Neural cell (in vitro differentiated cells): ENCODE data around the gene PTPN7. TPM values are rescaled to one million over a fixed set of nuclear protein-coding genes. Genes with fewer than 3 reads are reported as not detected.
A peak's percentile ranks its signal among the peaks of the same experiment; 100 is the strongest.

Source experiments
- H2AFZ ChIP-seq: fragments of 200-600, 300-800 bp; sonication (generic), shearing (Covaris generic); 2 replicates; pipeline ENCODE4 v1.6.0; 2014; ENCODE audit warnings: low read depth, mild to moderate bottlenecking, antibody characterized with exemption, low read length, moderate library complexity
- H3F3A ChIP-seq: fragments of 200-600 bp; shearing (Covaris generic); 2 replicates; pipeline ENCODE4 v1.6.1; 2016; ENCODE audit warnings: mild to moderate bottlenecking, moderate library complexity, mixed read lengths, antibody characterized with exemption, low read length; ENCODE audit not compliant: insufficient read depth, poor library complexity, severe bottlenecking
- H3K27ac ChIP-seq: fragments of 200-600, 300-800 bp; sonication (generic), shearing (Covaris generic); 2 replicates; pipeline ENCODE4 v1.5.1; 2014; ENCODE audit warnings: mild to moderate bottlenecking, low read length, moderate library complexity
- H3K27me3 ChIP-seq: fragments of 300-800, 200-600 bp; sonication (generic), shearing (Covaris generic); 2 replicates; pipeline ENCODE4 v1.6.0; 2014; ENCODE audit warnings: mild to moderate bottlenecking, low read depth, low read length, moderate library complexity; ENCODE audit not compliant: insufficient read depth
- H3K36me3 ChIP-seq: fragments of 300-800, 200-600 bp; sonication (generic), shearing (Covaris generic); 2 replicates; pipeline ENCODE4 v1.5.1; 2014; ENCODE audit warnings: mild to moderate bottlenecking, antibody characterized with exemption, low read length, moderate library complexity; ENCODE audit not compliant: insufficient read depth
- H3K4me2 ChIP-seq: fragments of 300-800, 200-600 bp; sonication (generic), shearing (Covaris generic); 2 replicates; pipeline ENCODE4 v1.6.0; 2014; ENCODE audit warnings: mild to moderate bottlenecking, low read length
- H3K4me3 ChIP-seq: fragments of 300-800, 200-600 bp; sonication (generic), shearing (Covaris generic); 2 replicates; pipeline ENCODE4 v1.5.1; 2014; ENCODE audit warnings: mild to moderate bottlenecking, low read length, moderate library complexity
- H3K79me2 ChIP-seq: fragments of 200-600 bp; shearing (Covaris generic); replicated peaks from 2 replicates; pipeline ENCODE4 v1.6.0; 2014; ENCODE audit warnings: mild to moderate bottlenecking, low read length, moderate library complexity; ENCODE audit not compliant: insufficient read depth
- H3K9ac ChIP-seq: fragments of 300-800, 200-600 bp; sonication (generic), shearing (Covaris generic); 2 replicates; pipeline ENCODE4 v1.6.1; 2016; ENCODE audit warnings: mild to moderate bottlenecking, low read length, mixed read lengths
- H3K9me2 ChIP-seq: fragments of 200-600 bp; shearing (Covaris generic); 2 replicates; pipeline ENCODE4 v1.6.1; 2016; ENCODE audit warnings: mild to moderate bottlenecking, low read length, mixed read lengths; ENCODE audit not compliant: insufficient read depth
- H3K9me3 ChIP-seq: fragments of 200-600, 300-800 bp; sonication (generic), shearing (Covaris generic); 2 replicates; pipeline ENCODE4 v1.6.1; 2016; ENCODE audit warnings: mild to moderate bottlenecking, mixed run types, low read length, moderate library complexity, mixed read lengths
- H4K20me1 ChIP-seq: fragments of 200-600 bp; shearing (Covaris generic); 2 replicates; pipeline ENCODE4 v1.6.1; 2016; ENCODE audit warnings: mild to moderate bottlenecking, mixed run types; ENCODE audit not compliant: insufficient read depth
- EP300 ChIP-seq: fragments of 450-650 bp; conservative IDR thresholded peaks from 2 replicates; pipeline ENCODE4 v1.6.1; 2014; ENCODE audit warnings: antibody characterized with exemption, mild to moderate bottlenecking, moderate library complexity; ENCODE audit not compliant: poor library complexity, severe bottlenecking
- EZH2 ChIP-seq: fragments of 200-600, 300-800 bp; shearing (Covaris generic), sonication (generic); IDR thresholded peaks from 2 replicates; pipeline ENCODE4 v1.6.1; 2014; ENCODE audit warnings: antibody characterized with exemption, low read length, borderline replicate concordance, mild to moderate bottlenecking; ENCODE audit not compliant: insufficient read depth, poor library complexity, severe bottlenecking
- MXI1 ChIP-seq: fragments of 450-650 bp; conservative IDR thresholded peaks from 2 replicates; pipeline ENCODE4 v1.6.1; 2014; ENCODE audit warnings: antibody characterized with exemption, mild to moderate bottlenecking; ENCODE audit not compliant: poor library complexity, severe bottlenecking
- POLR2AphosphoS5 ChIP-seq: IDR thresholded peaks from 2 replicates; pipeline ENCODE4 v1.6.1; 2012
- RAD21 ChIP-seq: fragments of 450-650 bp; conservative IDR thresholded peaks from 2 replicates; pipeline ENCODE4 v1.6.1; 2014; ENCODE audit warnings: antibody characterized with exemption, mild to moderate bottlenecking, moderate library complexity
- SMC3 ChIP-seq: fragments of 450-650 bp; conservative IDR thresholded peaks from 2 replicates; pipeline ENCODE4 v1.6.1; 2014; ENCODE audit warnings: antibody characterized with exemption, mild to moderate bottlenecking, moderate library complexity; ENCODE audit not compliant: poor library complexity
- TAF1 ChIP-seq: IDR thresholded peaks from 2 replicates; pipeline ENCODE4 v1.6.1; 2012; ENCODE audit warnings: low read depth
- polyA plus RNA-seq: library from polyadenylated mRNA; depleted of rRNA; stranded (reverse); fragments of >200 nt; gene quantifications from 2 replicates; pipeline ENCODE4 v1.2.3, GENCODE V29; 2014
- TF ChIP-seq, protein P1 (sequence below): IDR thresholded peaks from 2 replicates; pipeline ENCODE4 v1.6.1; 2012; ENCODE audit warnings: borderline replicate concordance
- TF ChIP-seq, protein P2 (sequence below): fragments of 450-650 bp; IDR thresholded peaks from 2 replicates; pipeline ENCODE4 v1.5.1; 2014; ENCODE audit warnings: antibody characterized with exemption, mild to moderate bottlenecking, moderate library complexity; ENCODE audit not compliant: poor library complexity, severe bottlenecking

Gene PTPN7
- polyA plus RNA-seq, 1 donor from 2014 or later, result 2.1 TPM

DNA sequence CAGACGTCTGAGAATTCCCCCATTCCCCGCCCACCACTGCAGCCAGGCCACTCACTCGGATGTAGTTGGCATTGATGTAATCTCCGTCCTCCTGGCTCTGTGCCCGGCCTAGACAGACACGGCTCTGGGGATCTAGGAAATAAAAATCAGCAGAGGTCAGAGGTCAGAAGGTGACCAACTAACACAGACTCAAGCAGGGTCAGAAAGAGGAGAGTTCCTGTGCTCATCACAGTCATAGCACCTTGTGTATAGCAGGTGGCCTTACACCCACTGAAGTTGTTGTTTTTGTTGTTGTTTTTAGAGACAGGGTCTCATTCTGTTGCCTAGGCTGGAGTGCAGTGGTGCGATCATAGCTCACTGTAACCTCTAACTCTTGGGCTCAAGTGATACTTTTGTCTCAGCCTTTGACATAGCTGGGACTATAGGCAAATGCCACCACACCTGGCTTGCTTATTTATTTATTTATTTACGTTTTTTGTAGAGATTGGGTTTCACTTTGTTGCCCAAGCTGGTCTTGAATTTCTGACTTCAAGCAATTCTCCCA is 4.9 kb downstream of the PTPN7 start:
- no peak overlapping the region for H3K9ac ChIP-seq
- H4K20me1 ChIP-seq, result no peaks in the 10 kb centered on the region
- no peak overlapping the region for H3K4me3 ChIP-seq
- H3K9me2 ChIP-seq, result no peaks in the 10 kb centered on the region
- H3F3A ChIP-seq, result no peaks in the 10 kb centered on the region
- H3K4me2 ChIP-seq, result no peak overlapping the region
- H3K27ac ChIP-seq, result no peak overlapping the region
- no peak for TF ChIP-seq SMC3
- no peak for TF ChIP-seq POLR2AphosphoS5
- TF ChIP-seq TAF1, result no peak
- TF ChIP-seq, protein P1, sequence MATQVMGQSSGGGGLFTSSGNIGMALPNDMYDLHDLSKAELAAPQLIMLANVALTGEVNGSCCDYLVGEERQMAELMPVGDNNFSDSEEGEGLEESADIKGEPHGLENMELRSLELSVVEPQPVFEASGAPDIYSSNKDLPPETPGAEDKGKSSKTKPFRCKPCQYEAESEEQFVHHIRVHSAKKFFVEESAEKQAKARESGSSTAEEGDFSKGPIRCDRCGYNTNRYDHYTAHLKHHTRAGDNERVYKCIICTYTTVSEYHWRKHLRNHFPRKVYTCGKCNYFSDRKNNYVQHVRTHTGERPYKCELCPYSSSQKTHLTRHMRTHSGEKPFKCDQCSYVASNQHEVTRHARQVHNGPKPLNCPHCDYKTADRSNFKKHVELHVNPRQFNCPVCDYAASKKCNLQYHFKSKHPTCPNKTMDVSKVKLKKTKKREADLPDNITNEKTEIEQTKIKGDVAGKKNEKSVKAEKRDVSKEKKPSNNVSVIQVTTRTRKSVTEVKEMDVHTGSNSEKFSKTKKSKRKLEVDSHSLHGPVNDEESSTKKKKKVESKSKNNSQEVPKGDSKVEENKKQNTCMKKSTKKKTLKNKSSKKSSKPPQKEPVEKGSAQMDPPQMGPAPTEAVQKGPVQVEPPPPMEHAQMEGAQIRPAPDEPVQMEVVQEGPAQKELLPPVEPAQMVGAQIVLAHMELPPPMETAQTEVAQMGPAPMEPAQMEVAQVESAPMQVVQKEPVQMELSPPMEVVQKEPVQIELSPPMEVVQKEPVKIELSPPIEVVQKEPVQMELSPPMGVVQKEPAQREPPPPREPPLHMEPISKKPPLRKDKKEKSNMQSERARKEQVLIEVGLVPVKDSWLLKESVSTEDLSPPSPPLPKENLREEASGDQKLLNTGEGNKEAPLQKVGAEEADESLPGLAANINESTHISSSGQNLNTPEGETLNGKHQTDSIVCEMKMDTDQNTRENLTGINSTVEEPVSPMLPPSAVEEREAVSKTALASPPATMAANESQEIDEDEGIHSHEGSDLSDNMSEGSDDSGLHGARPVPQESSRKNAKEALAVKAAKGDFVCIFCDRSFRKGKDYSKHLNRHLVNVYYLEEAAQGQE, result no peak
- TF ChIP-seq EP300, result no peak
- TF ChIP-seq MXI1, result no peak
- no peak for TF ChIP-seq RAD21
- TF ChIP-seq EZH2, result no peak
- TF ChIP-seq, protein P2, sequence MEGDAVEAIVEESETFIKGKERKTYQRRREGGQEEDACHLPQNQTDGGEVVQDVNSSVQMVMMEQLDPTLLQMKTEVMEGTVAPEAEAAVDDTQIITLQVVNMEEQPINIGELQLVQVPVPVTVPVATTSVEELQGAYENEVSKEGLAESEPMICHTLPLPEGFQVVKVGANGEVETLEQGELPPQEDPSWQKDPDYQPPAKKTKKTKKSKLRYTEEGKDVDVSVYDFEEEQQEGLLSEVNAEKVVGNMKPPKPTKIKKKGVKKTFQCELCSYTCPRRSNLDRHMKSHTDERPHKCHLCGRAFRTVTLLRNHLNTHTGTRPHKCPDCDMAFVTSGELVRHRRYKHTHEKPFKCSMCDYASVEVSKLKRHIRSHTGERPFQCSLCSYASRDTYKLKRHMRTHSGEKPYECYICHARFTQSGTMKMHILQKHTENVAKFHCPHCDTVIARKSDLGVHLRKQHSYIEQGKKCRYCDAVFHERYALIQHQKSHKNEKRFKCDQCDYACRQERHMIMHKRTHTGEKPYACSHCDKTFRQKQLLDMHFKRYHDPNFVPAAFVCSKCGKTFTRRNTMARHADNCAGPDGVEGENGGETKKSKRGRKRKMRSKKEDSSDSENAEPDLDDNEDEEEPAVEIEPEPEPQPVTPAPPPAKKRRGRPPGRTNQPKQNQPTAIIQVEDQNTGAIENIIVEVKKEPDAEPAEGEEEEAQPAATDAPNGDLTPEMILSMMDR, result no peak
- no peaks in the 10 kb centered on the region for H3K79me2 ChIP-seq
- H2AFZ ChIP-seq, result no peak overlapping the region
- H3K36me3 ChIP-seq, result no peaks in the 10 kb centered on the region
- no peaks in the 10 kb centered on the region for H3K9me3 ChIP-seq
- H3K27me3 ChIP-seq, result no peaks in the 10 kb centered on the region

DNA sequence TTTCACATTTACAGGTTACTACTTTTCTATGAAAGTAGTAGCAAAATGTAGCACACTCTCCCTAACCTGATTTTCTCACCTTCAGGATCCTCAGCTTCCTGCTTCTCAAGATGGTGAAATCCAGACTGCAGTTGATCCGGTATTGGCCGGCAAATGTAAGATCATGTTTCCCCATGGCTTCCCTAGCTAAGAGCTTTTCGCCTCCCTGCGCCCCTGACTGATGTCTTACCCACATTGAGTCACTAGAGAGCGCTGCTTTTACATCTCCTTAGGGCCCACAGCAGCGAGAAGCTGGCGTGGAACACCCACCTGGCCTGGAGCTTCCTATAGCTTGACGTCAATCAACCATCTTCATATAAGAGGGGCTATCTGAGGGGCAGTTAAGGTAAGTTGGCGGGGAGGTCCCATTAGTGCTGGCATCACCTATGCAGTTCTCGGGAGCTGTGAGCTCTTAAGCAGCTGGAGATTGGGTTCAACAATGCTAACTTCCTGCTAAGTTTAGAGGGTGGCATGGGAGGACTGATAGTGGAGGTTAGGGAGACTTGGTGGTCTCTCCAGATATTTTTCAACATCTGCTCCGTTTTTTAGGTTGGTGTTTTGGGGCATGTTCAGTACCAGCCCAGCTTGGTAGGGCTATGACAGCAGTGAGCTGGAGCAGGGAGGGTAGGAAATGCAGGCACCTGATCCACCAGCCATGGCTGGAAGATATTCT is 5.5 kb downstream of the PTPN7 start:
- H3K4me2 ChIP-seq, result no peak overlapping the region
- H3K4me3 ChIP-seq, result no peak overlapping the region
- H3K9ac ChIP-seq, result no peak overlapping the region
- H3K79me2 ChIP-seq, result no peaks in the 10 kb centered on the region
- no peaks in the 10 kb centered on the region for H4K20me1 ChIP-seq
- H3K9me2 ChIP-seq, result no peaks in the 10 kb centered on the region
- no peak overlapping the region for H2AFZ ChIP-seq
- no peaks in the 10 kb centered on the region for H3K27me3 ChIP-seq
- no peaks in the 10 kb centered on the region for H3K9me3 ChIP-seq
- no peaks in the 10 kb centered on the region for H3K36me3 ChIP-seq
- peak; percentile 36 for TF ChIP-seq SMC3
- TF ChIP-seq POLR2AphosphoS5, result no peak
- TF ChIP-seq, protein P2, result peak; percentile 51
- peak; percentile 46 for TF ChIP-seq RAD21
- no peaks in the 10 kb centered on the region for H3F3A ChIP-seq
- no peak overlapping the region for H3K27ac ChIP-seq
